PC-3 (cell line): ENCODE results near the gene CLEC4D.

ENCODE experiments used
- EZH2 ChIP-seq: fragments of 300-600 bp; sonication (generic); IDR thresholded peaks from one replicate; pipeline ENCODE4 v1.6.1; 2017; ENCODE audit warnings: antibody characterized with exemption, mild to moderate bottlenecking, low read length; ENCODE audit not compliant: unreplicated experiment
- EZH2phosphoT487 ChIP-seq: fragments of 300-600 bp; sonication (generic); IDR thresholded peaks from 2 replicates; pipeline ENCODE4 v1.6.1; 2018; ENCODE audit warnings: mild to moderate bottlenecking, antibody characterized with exemption, low read length, borderline replicate concordance
- TF ChIP-seq, protein P1 (sequence below): fragments of 300-600 bp; sonication (generic); conservative IDR thresholded peaks from 2 replicates; pipeline ENCODE4 v1.5.1; 2017; ENCODE audit warnings: antibody characterized with exemption, low read depth, mild to moderate bottlenecking, low read length

DNA sequence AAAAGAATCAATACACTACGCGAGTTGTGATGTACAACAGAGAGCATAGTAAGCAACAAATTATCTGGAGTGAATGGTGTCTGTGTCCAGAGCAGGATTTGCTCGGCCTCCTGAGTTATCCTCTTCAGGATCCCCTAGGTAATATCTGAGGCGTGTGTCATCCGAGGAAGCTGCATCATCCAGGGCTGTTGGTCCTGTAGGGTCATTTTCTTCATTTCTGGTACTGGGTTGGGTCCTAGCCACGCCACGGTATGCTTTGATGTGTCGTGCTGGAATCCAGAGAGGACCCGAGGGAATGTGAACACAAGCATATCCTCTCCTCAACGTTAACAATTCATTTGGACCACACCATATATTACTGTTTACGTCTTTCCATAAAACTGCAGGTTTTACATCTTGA, 46.4 kb downstream of the CLEC4D start:
- TF ChIP-seq, protein P1, sequence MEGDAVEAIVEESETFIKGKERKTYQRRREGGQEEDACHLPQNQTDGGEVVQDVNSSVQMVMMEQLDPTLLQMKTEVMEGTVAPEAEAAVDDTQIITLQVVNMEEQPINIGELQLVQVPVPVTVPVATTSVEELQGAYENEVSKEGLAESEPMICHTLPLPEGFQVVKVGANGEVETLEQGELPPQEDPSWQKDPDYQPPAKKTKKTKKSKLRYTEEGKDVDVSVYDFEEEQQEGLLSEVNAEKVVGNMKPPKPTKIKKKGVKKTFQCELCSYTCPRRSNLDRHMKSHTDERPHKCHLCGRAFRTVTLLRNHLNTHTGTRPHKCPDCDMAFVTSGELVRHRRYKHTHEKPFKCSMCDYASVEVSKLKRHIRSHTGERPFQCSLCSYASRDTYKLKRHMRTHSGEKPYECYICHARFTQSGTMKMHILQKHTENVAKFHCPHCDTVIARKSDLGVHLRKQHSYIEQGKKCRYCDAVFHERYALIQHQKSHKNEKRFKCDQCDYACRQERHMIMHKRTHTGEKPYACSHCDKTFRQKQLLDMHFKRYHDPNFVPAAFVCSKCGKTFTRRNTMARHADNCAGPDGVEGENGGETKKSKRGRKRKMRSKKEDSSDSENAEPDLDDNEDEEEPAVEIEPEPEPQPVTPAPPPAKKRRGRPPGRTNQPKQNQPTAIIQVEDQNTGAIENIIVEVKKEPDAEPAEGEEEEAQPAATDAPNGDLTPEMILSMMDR = no peak
- no peak for TF ChIP-seq EZH2
- TF ChIP-seq EZH2phosphoT487 = no peak
